ENCODE data around the gene ATXN3.

ATXN3 gene

GRCh38 chr14:92037989-92038388 lies 68.4 kb downstream of the ATXN3 start:
- H3K27me3 ChIP-seq (replicated peaks; ENCODE audit: insufficient read depth, low read length), result no peaks in the 10 kb centered on the region
- H3K9me3 ChIP-seq (replicated peaks; ENCODE audit: insufficient read depth, low read length), result no peaks in the 10 kb centered on the region
- H3F3A ChIP-seq (ENCODE audit: insufficient read depth, low read length), result no peaks in the 10 kb centered on the region
- H3K4me1 ChIP-seq (ENCODE audit: low read length), result no peaks in the 10 kb centered on the region
- no peak for DNase-seq
- TF ChIP-seq CTCF (IDR thresholded peaks at IDR 0.05; ENCODE audit: low read length) (no peak), EZH2phosphoT487 (IDR thresholded peaks at IDR 0.05; ENCODE audit: low read length) (no peak), EZH2 (optimal IDR thresholded peaks at IDR 0.05; ENCODE audit: low read depth, low read length) (no peak)
- H3K4me2 ChIP-seq (ENCODE audit: low read depth, low read length), result no peak overlapping the region
- H3K79me2 ChIP-seq (ENCODE audit: low read length), result peaks cover 43% of the 10 kb centered on the region
- H3K4me3 ChIP-seq (ENCODE audit: low read length), result no peak overlapping the region
- H3K9ac ChIP-seq (ENCODE audit: low read length), result no peak overlapping the region
- H2AFZ ChIP-seq (ENCODE audit: low read length), result no peak overlapping the region
- no peaks in the 10 kb centered on the region for H4K20me1 ChIP-seq (ENCODE audit: insufficient read depth, low read length)
- no peak overlapping the region for H3K27ac ChIP-seq (ENCODE audit: low read length)
- no peaks in the 10 kb centered on the region for H3K36me3 ChIP-seq (replicated peaks; ENCODE audit: insufficient read depth, low read length)
- no peaks in the 10 kb centered on the region for H3K9me2 ChIP-seq (replicated peaks; ENCODE audit: insufficient read depth, low read length)

- DNase-seq, result no peak
- TF ChIP-seq EZH2 (optimal IDR thresholded peaks at IDR 0.05; ENCODE audit: low read depth, low read length) (no peak), EZH2phosphoT487 (IDR thresholded peaks at IDR 0.05; ENCODE audit: low read length) (no peak), CTCF (IDR thresholded peaks at IDR 0.05; ENCODE audit: low read length) (no peak)
- H3K9me2 ChIP-seq (replicated peaks; ENCODE audit: insufficient read depth, low read length), result no peaks in the 10 kb centered on the region
Measured at GRCh38 chr14:92035890-92036289, 70.5 kb downstream of the ATXN3 start.

DNA sequence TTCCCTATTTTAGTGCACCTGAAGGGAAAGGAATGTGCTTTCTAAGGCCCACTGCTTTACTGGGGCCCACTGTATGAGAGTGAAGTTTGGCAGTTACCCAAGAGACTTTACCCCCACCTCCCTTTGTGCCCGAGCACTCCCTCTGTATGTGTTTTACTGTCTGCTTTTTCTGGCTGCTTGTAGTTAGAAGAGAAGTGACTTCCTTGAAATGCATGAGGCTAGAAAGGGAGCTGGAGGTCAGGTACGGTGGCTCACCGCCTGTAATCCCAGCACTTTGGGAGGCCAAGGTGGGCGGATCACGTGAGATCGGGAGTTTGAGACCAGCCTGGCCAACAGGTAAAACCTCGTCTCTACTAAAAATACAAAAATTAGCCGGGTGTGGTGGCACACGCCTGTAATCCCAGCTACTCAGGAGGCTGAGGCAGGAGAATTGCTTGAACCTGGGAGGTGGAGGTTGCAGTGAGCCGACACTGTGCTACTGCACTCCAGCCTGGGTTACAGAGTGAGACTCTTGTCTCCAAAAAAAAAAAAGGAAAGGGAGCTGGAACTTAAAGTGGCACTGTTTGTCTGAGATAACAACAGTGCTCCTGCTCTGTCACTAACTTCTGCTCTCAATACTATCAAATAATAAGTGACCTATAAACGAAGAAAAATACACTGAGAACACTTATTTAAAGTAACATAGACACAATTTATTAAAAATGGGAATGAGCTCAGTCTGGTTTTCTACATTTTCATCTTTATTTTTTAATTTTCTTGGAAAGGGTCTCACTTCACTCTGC lies 72.3 kb downstream of the ATXN3 start:
- H3K79me2 ChIP-seq (ENCODE audit: low read length), result peaks cover 35% of the 10 kb centered on the region
- no peaks in the 10 kb centered on the region for H3K9me2 ChIP-seq (replicated peaks; ENCODE audit: insufficient read depth, low read length)
- H3K4me1 ChIP-seq (ENCODE audit: low read length), result no peaks in the 10 kb centered on the region
- no peak overlapping the region for H3K4me3 ChIP-seq (ENCODE audit: low read length)
- no peak overlapping the region for H3K27ac ChIP-seq (ENCODE audit: low read length)
- H2AFZ ChIP-seq (ENCODE audit: low read length), result no peak overlapping the region
- H4K20me1 ChIP-seq (ENCODE audit: insufficient read depth, low read length), result no peaks in the 10 kb centered on the region
- DNase-seq, result no peak
- no peak overlapping the region for H3K9ac ChIP-seq (ENCODE audit: low read length)
- no peaks in the 10 kb centered on the region for H3K27me3 ChIP-seq (replicated peaks; ENCODE audit: insufficient read depth, low read length)
- TF ChIP-seq EZH2phosphoT487 (IDR thresholded peaks at IDR 0.05; ENCODE audit: low read length), result no peak
- no peak for TF ChIP-seq EZH2 (optimal IDR thresholded peaks at IDR 0.05; ENCODE audit: low read depth, low read length)
- no peak for TF ChIP-seq CTCF (IDR thresholded peaks at IDR 0.05; ENCODE audit: low read length)
- H3F3A ChIP-seq (ENCODE audit: insufficient read depth, low read length), result no peaks in the 10 kb centered on the region
- H3K36me3 ChIP-seq (replicated peaks; ENCODE audit: insufficient read depth, low read length), result no peaks in the 10 kb centered on the region
- H3K4me2 ChIP-seq (ENCODE audit: low read depth, low read length), result no peak overlapping the region
- no peaks in the 10 kb centered on the region for H3K9me3 ChIP-seq (replicated peaks; ENCODE audit: insufficient read depth, low read length)

More at GRCh38 chr14:92035890-92036289, 70.5 kb downstream of the ATXN3 start:
- Histone ChIP-seq H3K27me3 (replicated peaks; ENCODE audit: insufficient read depth, low read length) (no peaks in the 10 kb centered on the region), H2AFZ (ENCODE audit: low read length) (no peak overlapping the region), H4K20me1 (ENCODE audit: insufficient read depth, low read length) (no peaks in the 10 kb centered on the region), H3K79me2 (ENCODE audit: low read length) (peaks cover 43% of the 10 kb centered on the region), H3K27ac (ENCODE audit: low read length) (no peak overlapping the region), H3K36me3 (replicated peaks; ENCODE audit: insufficient read depth, low read length) (no peaks in the 10 kb centered on the region), H3F3A (ENCODE audit: insufficient read depth, low read length) (no peaks in the 10 kb centered on the region), H3K9me3 (replicated peaks; ENCODE audit: insufficient read depth, low read length) (no peaks in the 10 kb centered on the region), H3K4me1 (ENCODE audit: low read length) (no peaks in the 10 kb centered on the region), H3K4me2 (ENCODE audit: low read depth, low read length) (no peak overlapping the region), H3K9ac (ENCODE audit: low read length) (no peak overlapping the region), H3K4me3 (ENCODE audit: low read length) (no peak overlapping the region)

All from MM.1S (cell line).